Body of pancreas (tissue), 4 donors: ENCODE results near the gene LIN37.

Source experiments
- POLR2A ChIP-seq, 3 donors: fragments of 450-650 bp; IDR thresholded peaks; one replicate each; pipeline ENCODE4 v1.6.1; 2016; ENCODE audit warnings: antibody characterized with exemption in 3 of 3, mild to moderate bottlenecking in 2 of 3
- TF ChIP-seq, protein P1 (sequence below), 7 experiments: fragments of 450-650 bp in 4 of 7; fragments of 200-600 bp in 3 of 7; sonication (generic) in 3 of 7; IDR thresholded peaks; one replicate each; pipeline ENCODE4 v1.5.1; 2016 to 2019; ENCODE audit warnings: antibody characterized with exemption in 7 of 7

DNA sequence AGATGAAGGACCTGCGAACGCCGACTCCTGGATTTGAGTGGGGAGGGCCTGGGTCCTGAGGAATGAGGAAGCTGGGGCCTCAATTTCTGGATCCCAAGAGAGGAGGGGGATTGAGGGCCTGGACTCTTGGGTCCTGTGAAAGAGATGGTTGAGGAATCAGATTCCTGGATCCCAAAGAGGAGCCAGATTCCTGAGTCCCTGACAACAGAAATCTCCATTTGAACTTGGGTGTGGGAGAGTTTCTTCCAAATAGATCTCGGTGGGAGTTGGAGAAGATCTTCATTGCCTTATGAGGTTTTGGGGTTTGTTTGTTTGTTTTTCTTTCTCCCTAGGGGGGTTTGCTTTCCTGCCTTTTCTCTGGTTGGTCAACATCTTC is 2.3 kb upstream of the LIN37 start:
- TF ChIP-seq, protein P1, sequence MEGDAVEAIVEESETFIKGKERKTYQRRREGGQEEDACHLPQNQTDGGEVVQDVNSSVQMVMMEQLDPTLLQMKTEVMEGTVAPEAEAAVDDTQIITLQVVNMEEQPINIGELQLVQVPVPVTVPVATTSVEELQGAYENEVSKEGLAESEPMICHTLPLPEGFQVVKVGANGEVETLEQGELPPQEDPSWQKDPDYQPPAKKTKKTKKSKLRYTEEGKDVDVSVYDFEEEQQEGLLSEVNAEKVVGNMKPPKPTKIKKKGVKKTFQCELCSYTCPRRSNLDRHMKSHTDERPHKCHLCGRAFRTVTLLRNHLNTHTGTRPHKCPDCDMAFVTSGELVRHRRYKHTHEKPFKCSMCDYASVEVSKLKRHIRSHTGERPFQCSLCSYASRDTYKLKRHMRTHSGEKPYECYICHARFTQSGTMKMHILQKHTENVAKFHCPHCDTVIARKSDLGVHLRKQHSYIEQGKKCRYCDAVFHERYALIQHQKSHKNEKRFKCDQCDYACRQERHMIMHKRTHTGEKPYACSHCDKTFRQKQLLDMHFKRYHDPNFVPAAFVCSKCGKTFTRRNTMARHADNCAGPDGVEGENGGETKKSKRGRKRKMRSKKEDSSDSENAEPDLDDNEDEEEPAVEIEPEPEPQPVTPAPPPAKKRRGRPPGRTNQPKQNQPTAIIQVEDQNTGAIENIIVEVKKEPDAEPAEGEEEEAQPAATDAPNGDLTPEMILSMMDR (IDR thresholded peaks at IDR 0.05), result no peak
- TF ChIP-seq POLR2A (IDR thresholded peaks at IDR 0.05), result no peak
